H9 (cell line): ENCODE results near the gene APOB. TPM values are rescaled to one million over a fixed set of nuclear protein-coding genes. Genes with fewer than 3 reads are reported as not detected.

Experiments
- DNase-seq: peaks from one replicate; pipeline ENCODE4 v3.0.0-alpha.2; 2017
- H2AFZ ChIP-seq: one replicate; pipeline ENCODE4 v1.6.1; 2013; ENCODE audit warnings: mild to moderate bottlenecking, low read length, control low read depth, moderate library complexity
- H2AK5ac ChIP-seq: 2 replicates; pipeline ENCODE4 v1.6.1; 2013; ENCODE audit warnings: low read length, control low read depth, mixed read lengths; ENCODE audit not compliant: insufficient read length
- H2BK120ac ChIP-seq: one replicate; pipeline ENCODE4 v1.6.1; 2013; ENCODE audit warnings: low read depth, mild to moderate bottlenecking, low read length, control low read depth, inconsistent platforms; ENCODE audit not compliant: poor library complexity, severe bottlenecking
- H2BK12ac ChIP-seq: 2 replicates; pipeline ENCODE4 v1.6.1; 2013; ENCODE audit warnings: low read length, control low read depth, mixed read lengths, low read depth; ENCODE audit not compliant: insufficient read length
- H2BK15ac ChIP-seq: 2 replicates; pipeline ENCODE4 v1.6.1; 2013; ENCODE audit warnings: low read depth, low read length, control low read depth
- H2BK20ac ChIP-seq: one replicate; pipeline ENCODE4 v1.6.1; 2013; ENCODE audit warnings: low read depth, mild to moderate bottlenecking, low read length, control low read depth, inconsistent platforms; ENCODE audit not compliant: poor library complexity, severe bottlenecking
- H2BK5ac ChIP-seq: 2 replicates; pipeline ENCODE4 v1.6.1; 2013; ENCODE audit warnings: low read length, control low read depth, mixed read lengths; ENCODE audit not compliant: insufficient read length
- H3K14ac ChIP-seq: 2 replicates; pipeline ENCODE4 v1.6.1; 2013; ENCODE audit warnings: low read length, control low read depth; ENCODE audit not compliant: insufficient read depth
- H3K18ac ChIP-seq: 2 replicates; pipeline ENCODE4 v1.6.1; 2013; ENCODE audit warnings: low read depth, mild to moderate bottlenecking, mixed read lengths, low read length, control low read depth; ENCODE audit not compliant: insufficient read length
- H3K23ac ChIP-seq: 2 replicates; pipeline ENCODE4 v1.6.1; 2013; ENCODE audit warnings: low read length, control low read depth, mixed read lengths, low read depth; ENCODE audit not compliant: insufficient read length
- H3K23me2 ChIP-seq: 2 replicates; pipeline ENCODE4 v1.6.1; 2013; ENCODE audit warnings: low read depth, mild to moderate bottlenecking, mixed read lengths, low read length, control low read depth; ENCODE audit not compliant: insufficient read length, poor library complexity, severe bottlenecking
- H3K27ac ChIP-seq: 2 replicates; pipeline ENCODE4 v1.5.1; 2013; ENCODE audit warnings: low read length, control low read depth, mixed read lengths, low read depth; ENCODE audit not compliant: insufficient read length
- H3K27me3 ChIP-seq: 2 replicates; pipeline ENCODE4 v1.6.1; 2013; ENCODE audit warnings: low read length, control low read depth, inconsistent platforms; ENCODE audit not compliant: insufficient read depth
- H3K4ac ChIP-seq: 2 replicates; pipeline ENCODE4 v1.6.1; 2013; ENCODE audit warnings: low read depth, mild to moderate bottlenecking, control low read depth, inconsistent platforms, low read length, moderate library complexity
- H3K4me1 ChIP-seq: 2 replicates; pipeline ENCODE4 v1.6.1; 2013; ENCODE audit warnings: low read length, control low read depth, inconsistent platforms; ENCODE audit not compliant: insufficient read depth
- H3K4me2 ChIP-seq: 2 replicates; pipeline ENCODE4 v1.6.1; 2013; ENCODE audit warnings: low read length, control low read depth, mixed read lengths; ENCODE audit not compliant: insufficient read length, insufficient read depth
- H3K56ac ChIP-seq: 2 replicates; pipeline ENCODE4 v1.6.1; 2013; ENCODE audit warnings: low read depth, mild to moderate bottlenecking, mixed read lengths, low read length, control low read depth; ENCODE audit not compliant: insufficient read length
- H3K79me1 ChIP-seq: 2 replicates; pipeline ENCODE4 v1.6.1; 2013; ENCODE audit warnings: low read depth, mild to moderate bottlenecking, moderate library complexity, low read length, control low read depth, inconsistent platforms; ENCODE audit not compliant: insufficient read depth, poor library complexity, severe bottlenecking
- H3K79me2 ChIP-seq: 2 replicates; pipeline ENCODE4 v1.6.1; 2013; ENCODE audit warnings: low read length, control low read depth, inconsistent platforms; ENCODE audit not compliant: insufficient read depth
- H3K9ac ChIP-seq: 2 replicates; pipeline ENCODE4 v1.6.1; 2013; ENCODE audit warnings: low read length, control low read depth, mixed read lengths; ENCODE audit not compliant: insufficient read length; ENCODE audit errors: extremely low read depth
- H3K9me3 ChIP-seq: one replicate; pipeline ENCODE4 v1.6.1; 2013; ENCODE audit warnings: low read depth, low read length, inconsistent platforms; ENCODE audit not compliant: control insufficient read depth
- H3T11ph ChIP-seq: one replicate; pipeline ENCODE4 v1.6.1; 2013; ENCODE audit warnings: mild to moderate bottlenecking, low read length, control low read depth, inconsistent platforms
- H4K20me1 ChIP-seq: one replicate; pipeline ENCODE4 v1.6.1; 2013; ENCODE audit not compliant: control insufficient read depth, insufficient read length, insufficient read depth
- H4K5ac ChIP-seq: 2 replicates; pipeline ENCODE4 v1.6.1; 2013; ENCODE audit warnings: low read depth, mild to moderate bottlenecking, mixed read lengths, low read length, control low read depth; ENCODE audit not compliant: insufficient read length
- H4K8ac ChIP-seq: replicated peaks from 2 replicates; pipeline ENCODE4 v1.6.1; 2013; ENCODE audit warnings: low read length, control low read depth, mixed read lengths, low read depth; ENCODE audit not compliant: insufficient read length
- H4K91ac ChIP-seq: 2 replicates; pipeline ENCODE4 v1.6.1; 2013; ENCODE audit warnings: low read depth, mild to moderate bottlenecking, moderate library complexity, mixed read lengths, low read length, control low read depth; ENCODE audit not compliant: insufficient read length
- H3K27ac Mint-ChIP-seq, 3 experiments: 2 replicates in 2 of 3; 3 replicates in 1 of 3; pipeline ENCODE4 v1.8.0; 2020 to 2021; ENCODE audit warnings: mixed read lengths in 3 of 3, mild to moderate bottlenecking in 1 of 3, moderate library complexity in 1 of 3
- H3K27me3 Mint-ChIP-seq: 2 replicates; pipeline ENCODE4 v1.8.0; 2021; ENCODE audit warnings: low read depth, mild to moderate bottlenecking, moderate library complexity, mixed read lengths
- H3K36me3 Mint-ChIP-seq, 3 experiments: 2 replicates in 2 of 3; 3 replicates in 1 of 3; pipeline ENCODE4 v1.8.0; 2020 to 2021; ENCODE audit warnings: low read depth in 3 of 3, mixed read lengths in 3 of 3; ENCODE audit not compliant: insufficient read depth in 1 of 3
- H3K4me1 Mint-ChIP-seq, 2 experiments: 2 replicates each; pipeline ENCODE4 v1.8.0; 2020; ENCODE audit warnings: mixed read lengths in 2 of 2
- H3K4me3 Mint-ChIP-seq, 2 experiments: 2 replicates in 1 of 2; 3 replicates in 1 of 2; pipeline ENCODE4 v1.8.0; 2020 to 2021; ENCODE audit warnings: mild to moderate bottlenecking in 2 of 2, mixed read lengths in 2 of 2, moderate library complexity in 1 of 2
- H3K9me3 Mint-ChIP-seq, 2 experiments: 2 replicates in 1 of 2; 3 replicates in 1 of 2; pipeline ENCODE4 v1.8.0; 2020; ENCODE audit warnings: mild to moderate bottlenecking in 2 of 2, mixed read lengths in 2 of 2, moderate library complexity in 1 of 2
- WGBS: extraction: QIAGEN DNeasy Blood & Tissue Kit; methylation state at CpG from one replicate; pipeline ENCODE4 v1.1.7; 2013; ENCODE audit warnings: missing lambda C conversion rate, low lambda C conversion rate, mixed read lengths; ENCODE audit not compliant: insufficient read length; ENCODE audit errors: extremely low coverage; 5-methylcytosine and 5-hydroxymethylcytosine counted together
- total RNA-seq: library from RNA; stranded (reverse); gene quantifications from 2 replicates; pipeline ENCODE4 v1.2.1, GENCODE V29; 2021
- TF ChIP-seq, protein P1 (sequence below): fragments of 200-600 bp; sonication (generic); conservative IDR thresholded peaks from 3 replicates; pipeline ENCODE4 v1.8.0; 2021; ENCODE audit warnings: antibody characterized with exemption, mild to moderate bottlenecking

Gene APOB
- total RNA-seq, 1 experiment from 2014 or later = 0.26 TPM

DNA sequence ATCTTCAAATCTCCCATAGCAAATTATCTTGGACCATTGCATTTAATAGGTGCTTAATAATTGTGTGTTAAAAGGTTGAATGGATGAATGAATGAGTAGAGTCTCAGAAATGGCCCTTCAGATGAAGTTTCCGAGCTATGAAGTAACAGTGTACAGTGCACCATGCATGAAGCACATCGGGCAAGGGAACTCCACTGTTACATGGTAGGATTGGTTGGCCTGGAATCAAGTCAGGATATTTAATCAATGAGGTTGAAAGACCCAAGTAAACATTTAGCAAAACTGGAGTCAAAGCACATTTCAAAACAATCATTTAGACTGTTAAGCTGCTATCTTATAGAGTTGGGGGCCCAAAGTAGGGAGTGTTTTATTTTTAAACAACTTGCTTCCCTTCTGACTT lies 80.0 kb downstream of the APOB start:
- Histone ChIP-seq H3K27ac (no peak overlapping the region), H2BK120ac (no peak overlapping the region), H2BK5ac (no peak overlapping the region), H3T11ph (no peak overlapping the region), H2BK20ac (no peak overlapping the region), H3K23me2 (no peaks in the 10 kb centered on the region), H3K79me2 (no peaks in the 10 kb centered on the region), H3K23ac (no peak overlapping the region), H3K18ac (no peak overlapping the region), H4K5ac (no peak overlapping the region), H3K56ac (no peak overlapping the region), H4K20me1 (no peaks in the 10 kb centered on the region), H2BK12ac (no peak overlapping the region), H4K8ac (no peak overlapping the region), H2BK15ac (no peak overlapping the region), H3K4me1 (no peaks in the 10 kb centered on the region), H3K4ac (no peak overlapping the region), H3K14ac (no peak overlapping the region), H4K91ac (no peak overlapping the region), H3K4me2 (no peak overlapping the region), H2AK5ac (no peak overlapping the region), H3K79me1 (no peaks in the 10 kb centered on the region), H3K27me3 (no peaks in the 10 kb centered on the region), H2AFZ (no peak overlapping the region), H3K9ac (no peak overlapping the region), H3K9me3 (no peaks in the 10 kb centered on the region)
- Mint-ChIP-seq H3K4me3 (no peak overlapping the region), H3K9me3 (no peaks in the 10 kb centered on the region), H3K4me1 (no peaks in the 10 kb centered on the region), H3K27me3 (peaks cover 10% of the 10 kb centered on the region), H3K36me3 (no peaks in the 10 kb centered on the region), H3K27ac (no peak overlapping the region)
- TF ChIP-seq, protein P1, sequence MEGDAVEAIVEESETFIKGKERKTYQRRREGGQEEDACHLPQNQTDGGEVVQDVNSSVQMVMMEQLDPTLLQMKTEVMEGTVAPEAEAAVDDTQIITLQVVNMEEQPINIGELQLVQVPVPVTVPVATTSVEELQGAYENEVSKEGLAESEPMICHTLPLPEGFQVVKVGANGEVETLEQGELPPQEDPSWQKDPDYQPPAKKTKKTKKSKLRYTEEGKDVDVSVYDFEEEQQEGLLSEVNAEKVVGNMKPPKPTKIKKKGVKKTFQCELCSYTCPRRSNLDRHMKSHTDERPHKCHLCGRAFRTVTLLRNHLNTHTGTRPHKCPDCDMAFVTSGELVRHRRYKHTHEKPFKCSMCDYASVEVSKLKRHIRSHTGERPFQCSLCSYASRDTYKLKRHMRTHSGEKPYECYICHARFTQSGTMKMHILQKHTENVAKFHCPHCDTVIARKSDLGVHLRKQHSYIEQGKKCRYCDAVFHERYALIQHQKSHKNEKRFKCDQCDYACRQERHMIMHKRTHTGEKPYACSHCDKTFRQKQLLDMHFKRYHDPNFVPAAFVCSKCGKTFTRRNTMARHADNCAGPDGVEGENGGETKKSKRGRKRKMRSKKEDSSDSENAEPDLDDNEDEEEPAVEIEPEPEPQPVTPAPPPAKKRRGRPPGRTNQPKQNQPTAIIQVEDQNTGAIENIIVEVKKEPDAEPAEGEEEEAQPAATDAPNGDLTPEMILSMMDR = no peak
- no CpG with 5 or more reads among the region's 2 CpGs for WGBS
- DNase-seq = no peak
